HG03439 (cell line): ENCODE results near the gene FAM53A.
"Not testable (repeated sequence)": the region's sequence is repeated elsewhere in the genome, so short reads cannot be mapped to it uniquely, and the experiment has no call there.

Source experiments
- ATAC-seq: cut with Tn5 transposase; IDR thresholded peaks from one replicate; pipeline ENCODE4 v1.9.1; 2021; ENCODE audit warnings: mild to moderate bottlenecking, moderate library complexity; ENCODE audit not compliant: unreplicated experiment

FAM53A gene

DNA sequence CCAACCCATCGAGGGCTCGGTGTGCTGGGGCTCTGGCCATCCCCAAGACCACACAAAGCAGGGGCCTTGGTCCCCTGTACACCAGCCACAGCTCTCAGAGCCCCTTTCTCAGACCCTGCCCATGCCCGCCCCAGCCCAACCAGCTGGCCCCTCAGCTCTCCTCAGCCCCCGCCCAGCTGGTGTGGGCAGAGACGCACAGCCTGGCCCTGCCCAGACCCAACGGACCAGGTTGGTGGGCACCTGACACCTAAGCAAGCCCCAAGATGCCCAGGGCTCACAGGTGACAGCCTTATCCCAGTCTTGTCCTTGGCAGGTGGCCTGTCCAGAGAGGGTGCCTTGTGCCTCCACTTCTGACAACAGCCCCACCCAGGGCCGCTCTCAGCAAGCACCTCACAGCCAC is 42.4 kb downstream of the FAM53A start:
- ATAC-seq = no peak

- ATAC-seq = not testable (repeated sequence)
These were observed 43.2 kb downstream of the FAM53A start for GRCh38 chr4:1640716-1641503.

GRCh38 chr4:1640190-1640589 is 43.9 kb downstream of the FAM53A start:
- no peak for ATAC-seq

GRCh38 chr4:1639299-1639868 is 44.7 kb downstream of the FAM53A start:
- no peak for ATAC-seq

- no peak for ATAC-seq
These were observed 45.2 kb downstream of the FAM53A start for GRCh38 chr4:1638873-1639272.

DNA sequence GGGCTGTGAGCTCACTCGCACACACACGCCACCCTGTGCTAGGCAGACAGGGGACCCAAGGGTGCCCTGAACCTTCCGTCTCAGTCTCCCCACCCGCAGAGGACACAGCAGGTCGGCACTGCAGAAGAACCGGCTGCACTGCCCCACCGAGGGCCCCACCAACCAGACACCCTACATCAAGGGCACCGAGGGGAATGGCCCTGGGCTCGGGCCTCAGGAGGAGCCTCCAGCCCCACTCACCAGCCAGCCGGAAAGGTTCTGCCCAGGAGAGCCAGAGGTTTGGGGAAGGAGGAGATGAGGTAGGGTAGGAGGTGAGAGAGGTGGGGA is 45.9 kb downstream of the FAM53A start:
- ATAC-seq = no peak

DNA sequence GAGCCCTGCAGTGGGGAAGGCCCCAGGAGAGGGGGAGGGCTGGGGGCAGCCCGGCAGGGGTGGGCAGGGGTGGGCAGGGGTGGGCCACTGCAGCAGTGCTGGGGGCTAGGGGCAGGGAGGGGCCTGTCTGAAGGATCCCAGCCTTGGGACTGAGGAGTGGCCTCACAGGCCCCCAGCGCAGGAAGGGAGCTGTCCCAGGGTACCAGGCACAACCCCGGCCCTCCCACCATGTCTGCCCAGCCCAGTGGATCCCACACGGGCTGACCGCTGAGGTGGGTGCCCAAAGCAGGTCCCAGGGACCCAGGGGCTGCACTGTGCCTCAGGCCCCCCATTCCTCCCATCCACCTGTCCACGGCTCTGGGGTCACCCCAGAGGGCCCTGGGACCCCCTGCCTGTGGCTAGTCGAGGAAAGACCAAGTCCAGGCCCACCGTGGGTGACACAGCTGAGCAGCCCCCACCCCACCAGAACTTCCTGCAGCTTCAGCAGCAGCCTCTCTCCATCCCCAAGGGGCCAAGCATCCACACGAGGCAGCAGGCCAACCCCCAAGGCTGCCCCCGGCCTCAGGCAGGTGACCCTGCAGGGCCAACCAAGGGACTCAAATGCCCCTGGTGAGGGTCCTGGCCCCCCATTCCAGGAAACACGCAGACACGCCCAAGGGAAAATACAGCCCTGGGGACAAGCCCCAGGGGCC is 46.4 kb downstream of the FAM53A start:
- no peak for ATAC-seq

- ATAC-seq = no peak
These were observed 47.5 kb downstream of the FAM53A start for GRCh38 chr4:1636490-1637211.

DNA sequence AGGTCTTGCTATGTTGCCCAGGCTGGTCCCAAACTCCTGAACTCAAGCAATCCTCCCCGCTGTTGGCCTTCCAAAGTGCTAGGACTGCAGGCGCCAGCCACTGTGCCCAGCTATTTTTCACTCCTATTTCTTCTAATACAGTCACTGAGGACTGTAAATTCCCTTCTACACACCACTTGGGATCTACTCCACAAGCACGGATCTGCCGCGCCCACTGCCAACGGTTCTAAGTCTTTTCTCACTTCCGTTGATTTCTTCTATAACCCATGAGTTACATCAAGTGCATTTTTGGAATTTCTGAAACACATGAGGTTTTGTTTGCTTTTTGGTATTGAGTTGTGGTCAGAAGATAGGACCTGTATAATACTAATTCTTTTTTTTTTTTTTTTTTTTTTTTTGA is 48.6 kb downstream of the FAM53A start:
- ATAC-seq = no peak

GRCh38 chr4:1633993-1634392 is 50.1 kb downstream of the FAM53A start:
- ATAC-seq = no peak

- ATAC-seq = no peak
These were observed 51.7 kb downstream of the FAM53A start for GRCh38 chr4:1632109-1633104.

GRCh38 chr4:1631136-1631535 is 53.0 kb downstream of the FAM53A start:
- no peak for ATAC-seq

DNA sequence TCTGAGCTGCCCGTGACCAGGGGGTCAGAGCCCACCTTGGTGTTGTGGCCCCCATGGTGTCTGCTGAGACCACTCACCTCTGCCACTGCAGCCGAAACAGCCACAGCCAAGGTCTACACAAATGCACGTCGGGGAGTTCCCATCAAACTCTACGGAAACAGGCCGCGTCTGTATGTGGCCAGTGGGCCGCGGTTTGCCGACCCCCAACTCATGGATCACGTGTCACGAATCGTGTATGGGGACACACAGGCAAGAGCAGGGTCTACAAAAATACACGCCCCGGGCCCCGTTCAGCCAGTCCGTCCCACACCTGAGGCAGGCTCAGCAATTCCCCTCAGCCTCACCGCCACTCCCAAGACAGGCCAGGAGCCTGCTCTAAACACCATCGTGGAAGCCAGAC is 53.8 kb downstream of the FAM53A start:
- no peak for ATAC-seq

GRCh38 chr4:1629699-1630083 is 54.4 kb downstream of the FAM53A start:
- ATAC-seq = no peak

DNA sequence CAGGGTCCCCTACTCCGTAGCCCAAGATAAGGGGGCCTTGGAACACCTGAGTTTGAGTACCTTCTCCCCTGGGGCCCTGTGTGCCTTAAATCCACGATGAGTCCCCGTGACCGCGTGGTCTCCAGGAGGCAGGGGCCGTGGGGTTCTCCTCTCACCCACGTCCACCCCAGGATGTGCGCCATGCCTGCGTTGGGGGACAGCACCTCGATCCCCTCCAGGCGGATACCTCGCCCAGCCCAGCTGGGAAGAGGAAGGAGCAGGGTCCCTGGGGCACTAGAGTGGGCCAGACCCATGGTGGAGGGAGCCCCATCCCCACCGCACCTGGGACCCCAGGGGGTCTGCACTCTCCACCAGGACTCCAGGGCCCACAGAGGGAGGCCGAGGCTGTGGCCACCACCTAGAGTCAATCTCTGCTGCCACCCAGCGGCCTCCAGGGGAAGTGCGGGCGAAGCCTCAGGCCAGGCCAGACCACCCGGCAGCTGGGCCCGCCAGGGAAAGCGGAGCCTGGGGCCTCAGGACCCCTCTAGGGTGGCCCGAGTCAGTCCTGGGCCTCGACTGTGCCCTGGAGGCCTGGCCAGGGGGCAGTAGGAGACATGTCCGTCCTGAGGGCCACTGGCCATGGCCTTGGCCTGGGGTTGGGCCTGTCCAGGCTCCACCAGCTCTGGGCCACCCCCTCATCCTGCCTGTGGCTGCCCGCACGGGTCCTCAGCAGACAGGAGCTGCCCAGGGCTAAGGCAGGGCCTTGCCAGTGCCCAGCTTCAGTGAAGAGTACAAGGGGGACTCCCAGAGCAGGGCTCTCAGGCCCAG is 55.0 kb downstream of the FAM53A start:
- no peak for ATAC-seq

DNA sequence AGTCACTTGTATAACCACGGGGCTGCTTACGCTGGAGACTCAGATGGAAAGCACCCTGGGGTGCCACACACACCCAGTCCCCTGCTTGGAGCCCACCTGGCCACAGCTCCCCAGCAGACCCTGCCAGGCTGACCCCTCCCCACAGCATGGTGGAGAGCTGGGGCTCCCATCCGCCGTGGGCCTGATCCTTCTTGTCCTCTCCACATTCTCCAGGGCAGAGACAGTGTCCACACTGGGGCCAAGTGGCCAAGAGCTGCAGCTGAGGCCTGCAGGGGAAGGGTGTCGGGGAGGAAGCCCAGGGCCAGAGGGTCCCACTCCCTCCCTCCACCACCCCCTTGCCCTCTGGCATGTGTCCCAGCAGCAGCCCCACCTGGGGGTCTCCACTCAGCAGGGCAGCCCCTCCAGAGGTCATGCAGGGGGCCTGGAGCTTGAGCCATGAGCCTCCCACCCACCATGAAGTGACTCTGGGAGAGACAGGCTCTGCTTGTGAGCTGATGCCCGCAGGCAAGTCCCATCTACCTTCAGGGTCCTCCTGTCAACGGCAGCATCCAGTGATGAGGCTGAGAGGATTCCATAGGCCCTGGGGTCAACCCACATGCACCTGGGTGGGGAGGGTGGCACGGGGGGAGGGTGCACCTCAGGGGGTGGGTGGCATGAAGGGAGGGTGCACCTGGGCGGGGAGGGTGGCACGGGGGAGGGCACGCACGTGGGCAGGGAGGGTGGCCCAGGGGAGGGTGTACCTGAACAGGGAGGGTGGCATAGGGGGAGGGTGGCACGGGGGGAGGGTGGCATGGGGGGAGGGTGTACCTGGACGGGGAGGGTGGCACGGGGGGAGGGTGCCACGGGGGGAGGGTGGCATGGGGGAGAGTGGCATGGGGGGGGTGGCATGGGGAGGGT is 56.4 kb downstream of the FAM53A start:
- no peak for ATAC-seq

DNA sequence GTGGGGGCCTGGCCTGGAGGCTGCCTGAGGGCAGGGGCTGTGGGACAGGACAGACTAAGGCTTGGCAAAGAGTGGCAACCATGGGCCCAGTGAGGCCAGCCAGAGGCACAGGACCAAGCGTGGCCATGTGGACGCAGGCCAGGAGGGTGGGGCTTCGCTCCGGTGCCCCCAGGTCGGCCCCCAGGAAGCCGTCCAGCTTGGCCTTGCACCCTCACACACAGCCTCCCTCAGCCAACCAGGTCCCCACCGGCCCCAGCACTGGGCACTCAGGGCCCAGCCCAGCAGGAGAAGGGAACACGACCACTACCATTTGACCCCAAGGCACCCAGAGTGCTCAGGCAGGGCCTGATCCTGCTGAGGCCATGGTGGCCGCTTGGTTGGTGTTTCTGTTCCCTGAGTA is 57.2 kb downstream of the FAM53A start:
- ATAC-seq = no peak

GRCh38 chr4:1626151-1626550 is 58.0 kb downstream of the FAM53A start:
- ATAC-seq = no peak
